Colonic mucosa (tissue), 4 donors: ENCODE measurements around the gene WWC1. TPM values are rescaled to one million over a fixed set of nuclear protein-coding genes. Genes with fewer than 3 reads are reported as not detected.

Experiments used
- DNase-seq: peaks from one replicate; pipeline ENCODE4 v3.0.0-alpha.2; 2020
- H3K27ac ChIP-seq: fragments of 200-600 bp; one replicate; pipeline ENCODE4 v1.8.0; 2021
- H3K27me3 ChIP-seq: fragments of 200-600 bp; one replicate; pipeline ENCODE4 v1.8.0; 2021
- H3K36me3 ChIP-seq: fragments of 200-600 bp; one replicate; pipeline ENCODE4 v1.8.0; 2021
- H3K4me1 ChIP-seq: fragments of 200-600 bp; one replicate; pipeline ENCODE4 v1.8.0; 2021; ENCODE audit warnings: mild to moderate bottlenecking
- H3K4me3 ChIP-seq: fragments of 200-600 bp; one replicate; pipeline ENCODE4 v1.8.0; 2021
- H3K9ac ChIP-seq, 2 donors: one replicate each; pipeline ENCODE4 v1.7.0; 2013; ENCODE audit warnings: control low read depth in 2 of 2, low read depth in 2 of 2, low read length in 2 of 2
- H3K9me3 ChIP-seq: fragments of 200-600 bp; one replicate; pipeline ENCODE4 v1.8.0; 2021
- CTCF ChIP-seq: fragments of 200-600 bp; IDR thresholded peaks from one replicate; pipeline ENCODE4 v1.8.0; 2022; ENCODE audit warnings: antibody characterized with exemption, mild to moderate bottlenecking
- intact Hi-C: fragments of 100-400 bp; cut with DNase I; formaldehyde crosslinking; loops from one replicate; pipeline ENCODE4 v1.14.1; 2022
- total RNA-seq, 2 donors: library from RNA; stranded (reverse); fragmentation: NEBNext Ultra II Directional in 1 of 2; extraction: Animal tissue kit (Norgen Biotek cat#: 25700) in 1 of 2; gene quantifications; one replicate each; pipeline ENCODE4 v1.2.1, GENCODE V29; 2021
- donor health status: healthy.
- donor health status: DM: no; HTN: no; CAD: no.
- donor health status: DM: no; HTN: no; CAD: no.

The WWC1 gene
- total RNA-seq, 2 donors from 2014 or later: 15.3 to 33.3 TPM

DNA sequence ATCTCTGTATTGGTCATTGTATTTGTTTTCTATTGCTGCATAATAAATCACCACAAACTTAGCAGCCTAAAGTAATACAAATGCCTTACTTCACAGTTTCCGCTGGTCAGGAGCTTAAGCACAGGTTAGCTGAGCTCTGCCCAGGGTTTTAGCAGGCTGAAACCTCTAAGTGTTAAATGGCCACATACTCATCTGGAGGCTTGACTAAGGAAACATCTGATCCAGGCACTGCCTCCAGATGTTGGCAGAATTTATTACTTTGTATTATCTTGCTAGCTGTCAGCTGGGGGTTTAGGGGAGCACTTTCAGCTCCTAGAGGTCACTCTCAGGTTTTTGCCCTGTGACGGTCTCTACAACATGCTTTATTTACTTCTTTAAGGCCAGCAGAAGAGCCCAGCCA lies 171.6 kb downstream of the WWC1 start:
- Histone ChIP-seq H3K9ac (no peak overlapping the region), H3K9me3 (no peaks in the 10 kb centered on the region), H3K4me1 (no peaks in the 10 kb centered on the region), H3K36me3 (no peaks in the 10 kb centered on the region), H3K27ac (no peak overlapping the region), H3K27me3 (no peaks in the 10 kb centered on the region), H3K4me3 (no peak overlapping the region)
- no peak for TF ChIP-seq CTCF
- intact Hi-C loops: no loop called here
- DNase-seq: no peak

- Histone ChIP-seq H3K9me3 (no peaks in the 10 kb centered on the region), H3K27ac (no peak overlapping the region), H3K9ac (no peak overlapping the region), H3K4me1 (no peaks in the 10 kb centered on the region), H3K27me3 (no peaks in the 10 kb centered on the region), H3K36me3 (no peaks in the 10 kb centered on the region), H3K4me3 (no peak overlapping the region)
- DNase-seq: no peak
- intact Hi-C loops: no loop called here
- TF ChIP-seq CTCF: no peak
Measured at GRCh38 chr5:168464214-168464613, 172.8 kb downstream of the WWC1 start.

- Histone ChIP-seq H3K4me1 (no peaks in the 10 kb centered on the region), H3K27me3 (no peaks in the 10 kb centered on the region), H3K9ac (no peak overlapping the region), H3K9me3 (no peaks in the 10 kb centered on the region), H3K4me3 (no peak overlapping the region), H3K36me3 (no peaks in the 10 kb centered on the region), H3K27ac (no peak overlapping the region)
- TF ChIP-seq CTCF: no peak
- intact Hi-C loops: no loop called here
- DNase-seq: no peak
Measured at GRCh38 chr5:168464641-168465040, 173.2 kb downstream of the WWC1 start.

DNA sequence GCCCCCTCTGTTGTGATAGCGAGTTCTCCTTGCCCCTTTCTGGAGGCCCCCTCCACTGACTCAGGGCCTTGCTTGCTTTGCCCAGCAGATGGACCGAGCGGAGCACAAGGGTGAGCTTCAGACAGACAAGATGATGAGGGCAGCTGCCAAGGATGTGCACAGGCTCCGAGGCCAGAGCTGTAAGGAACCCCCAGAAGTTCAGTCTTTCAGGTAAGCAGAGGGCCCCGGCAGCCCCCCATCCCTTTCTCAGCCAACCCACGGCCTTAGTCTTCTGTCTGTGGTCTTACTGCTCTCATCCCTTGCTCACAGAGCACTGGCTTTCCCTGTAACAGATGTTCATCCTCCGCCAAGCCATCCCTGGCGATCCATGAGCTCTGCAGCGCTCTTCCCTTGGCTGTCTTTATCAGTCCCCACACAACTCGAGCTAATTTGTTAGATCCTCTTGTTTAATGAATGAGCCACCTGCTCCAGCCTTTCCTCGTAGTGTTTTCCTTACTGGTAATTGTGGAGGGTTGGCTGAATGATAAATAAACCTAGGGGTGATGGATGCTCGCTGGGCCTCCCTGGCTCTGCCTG lies 176.4 kb downstream of the WWC1 start:
- H3K4me3 ChIP-seq: no peak overlapping the region
- TF ChIP-seq CTCF: no peak
- no peaks in the 10 kb centered on the region for H3K9me3 ChIP-seq
- no peaks in the 10 kb centered on the region for H3K36me3 ChIP-seq
- no peak overlapping the region for H3K27ac ChIP-seq
- intact Hi-C loops: no loop called here
- H3K9ac ChIP-seq: no peak overlapping the region
- DNase-seq: no peak
- H3K4me1 ChIP-seq: no peaks in the 10 kb centered on the region
- H3K27me3 ChIP-seq: no peaks in the 10 kb centered on the region

DNA sequence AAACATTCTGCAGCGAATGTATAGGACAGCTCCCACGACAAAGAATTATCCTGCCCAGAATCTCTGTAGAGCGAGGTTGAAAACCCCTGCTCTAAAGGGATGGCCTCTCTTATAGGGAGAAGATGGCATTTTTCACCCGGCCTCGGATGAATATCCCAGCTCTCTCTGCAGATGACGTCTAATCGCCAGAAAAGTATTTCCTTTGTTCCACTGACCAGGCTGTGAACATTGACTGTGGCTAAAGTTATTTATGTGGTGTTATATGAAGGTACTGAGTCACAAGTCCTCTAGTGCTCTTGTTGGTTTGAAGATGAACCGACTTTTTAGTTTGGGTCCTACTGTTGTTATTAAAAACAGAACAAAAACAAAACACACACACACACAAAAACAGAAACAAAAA lies 177.4 kb downstream of the WWC1 start:
- Histone ChIP-seq H3K27me3 (no peaks in the 10 kb centered on the region), H3K36me3 (no peaks in the 10 kb centered on the region)
- intact Hi-C loops: no loop called here

More for the DNA sequence above, 177.4 kb downstream of the WWC1 start:
- Histone ChIP-seq H3K27ac (no peak overlapping the region), H3K9ac (no peak overlapping the region), H3K4me1 (no peaks in the 10 kb centered on the region), H3K9me3 (no peaks in the 10 kb centered on the region), H3K4me3 (no peak overlapping the region)
- no peak for DNase-seq
- TF ChIP-seq CTCF: no peak
